Renal pelvis (tissue), 3 donors: Measurements from ENCODE around the gene SHCBP1. TPM values are rescaled to one million over a fixed set of nuclear protein-coding genes. Genes with fewer than 3 reads are reported as not detected.

Experiments used
- polyA plus RNA-seq, 3 donors: library from polyadenylated mRNA; unstranded; fragments of 120-200 nt; gene quantifications; one replicate each; pipeline ENCODE4 v1.2.1, GENCODE V29; 2013; ENCODE audit not compliant: insufficient read length in 3 of 3

SHCBP1 gene
- polyA plus RNA-seq, 3 donors = 8.7 to 10.0 (median 9.6) TPM

Other genes starting within 250 kb of the SHCBP1 start
- 100 to 1,000 TPM; 144 to 178 (median 148) TPM for gene VPS35, start 67.8 kb upstream of the SHCBP1 start, polyA plus RNA-seq
- gene ORC6, start 68.3 kb upstream of the SHCBP1 start, polyA plus RNA-seq = 10 to 100 TPM; 15.0 to 35.9 (median 33.1) TPM
- gene MYLK3, start 127.0 kb upstream of the SHCBP1 start, polyA plus RNA-seq = 1 to 10 TPM in 2 of 3 donors, under 1 TPM in 1; 0.67 to 1.8 (median 1.0) TPM
- gene C16orf87, start 209.8 kb upstream of the SHCBP1 start, polyA plus RNA-seq = 10 to 100 TPM; 26.3 to 29.1 (median 26.5) TPM